Progenitor cell of endocrine pancreas (in vitro differentiated cells): Measurements from ENCODE around the gene ERN1. TPM values are rescaled to one million over a fixed set of nuclear protein-coding genes. Genes with fewer than 3 reads are reported as not detected.

Source experiments
- DNase-seq: peaks from one replicate; pipeline ENCODE4 v3.0.0; 2021; ENCODE audit warnings: low spot score; ENCODE audit not compliant: unreplicated experiment
- H3K27ac Mint-ChIP-seq: 2 replicates; pipeline ENCODE4 v1.8.0; 2021; ENCODE audit warnings: mild to moderate bottlenecking, moderate library complexity, mixed read lengths
- H3K27me3 Mint-ChIP-seq: 2 replicates; pipeline ENCODE4 v1.8.0; 2021; ENCODE audit warnings: mixed read lengths
- H3K36me3 Mint-ChIP-seq: 2 replicates; pipeline ENCODE4 v1.8.0; 2022; ENCODE audit warnings: mixed read lengths; ENCODE audit not compliant: insufficient read depth
- H3K4me1 Mint-ChIP-seq: 2 replicates; pipeline ENCODE4 v1.8.0; 2021; ENCODE audit warnings: low read depth, mixed read lengths
- H3K4me3 Mint-ChIP-seq: 2 replicates; pipeline ENCODE4 v1.8.0; 2021; ENCODE audit warnings: low read depth, mild to moderate bottlenecking, moderate library complexity, mixed read lengths
- H3K9me3 Mint-ChIP-seq: 2 replicates; pipeline ENCODE4 v1.8.0; 2021; ENCODE audit warnings: low read depth, mixed read lengths
- total RNA-seq: library from RNA; stranded (reverse); gene quantifications from 2 replicates; pipeline ENCODE4 v1.2.1, GENCODE V29; 2021
- TF ChIP-seq, protein P1 (sequence below): fragments of 200-600 bp; sonication (generic); IDR thresholded peaks from one replicate; pipeline ENCODE4 v1.5.0; 2021; ENCODE audit warnings: antibody characterized with exemption, mild to moderate bottlenecking; ENCODE audit not compliant: unreplicated experiment

The ERN1 gene
- total RNA-seq, 1 donor from 2014 or later, result 43.1 TPM

DNA sequence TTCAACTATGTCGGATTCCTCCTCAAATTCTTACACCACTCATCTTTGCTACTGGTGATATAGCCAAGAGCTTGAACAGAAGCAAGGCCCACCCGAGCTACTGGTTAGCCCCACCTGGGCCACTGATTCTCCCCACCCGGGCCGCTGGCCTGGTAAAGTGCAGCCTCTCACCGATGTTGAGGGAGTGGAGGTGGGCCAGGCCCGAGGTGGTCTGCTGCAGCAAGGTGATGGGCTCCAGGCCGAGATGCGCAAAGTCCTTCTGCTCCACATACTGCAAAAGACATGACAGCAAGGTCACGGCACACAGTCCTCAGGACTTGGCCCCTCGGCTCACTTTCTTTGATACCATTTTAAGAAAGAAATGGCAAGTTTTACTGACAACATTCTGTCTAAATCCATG lies 76.8 kb downstream of the ERN1 start:
- Mint-ChIP-seq H3K4me3 (no peak overlapping the region), H3K27ac (no peak overlapping the region), H3K36me3 (peaks cover 36% of the 10 kb centered on the region), H3K4me1 (peaks cover 8% of the 10 kb centered on the region), H3K9me3 (no peaks in the 10 kb centered on the region), H3K27me3 (no peaks in the 10 kb centered on the region)
- TF ChIP-seq, protein P1, sequence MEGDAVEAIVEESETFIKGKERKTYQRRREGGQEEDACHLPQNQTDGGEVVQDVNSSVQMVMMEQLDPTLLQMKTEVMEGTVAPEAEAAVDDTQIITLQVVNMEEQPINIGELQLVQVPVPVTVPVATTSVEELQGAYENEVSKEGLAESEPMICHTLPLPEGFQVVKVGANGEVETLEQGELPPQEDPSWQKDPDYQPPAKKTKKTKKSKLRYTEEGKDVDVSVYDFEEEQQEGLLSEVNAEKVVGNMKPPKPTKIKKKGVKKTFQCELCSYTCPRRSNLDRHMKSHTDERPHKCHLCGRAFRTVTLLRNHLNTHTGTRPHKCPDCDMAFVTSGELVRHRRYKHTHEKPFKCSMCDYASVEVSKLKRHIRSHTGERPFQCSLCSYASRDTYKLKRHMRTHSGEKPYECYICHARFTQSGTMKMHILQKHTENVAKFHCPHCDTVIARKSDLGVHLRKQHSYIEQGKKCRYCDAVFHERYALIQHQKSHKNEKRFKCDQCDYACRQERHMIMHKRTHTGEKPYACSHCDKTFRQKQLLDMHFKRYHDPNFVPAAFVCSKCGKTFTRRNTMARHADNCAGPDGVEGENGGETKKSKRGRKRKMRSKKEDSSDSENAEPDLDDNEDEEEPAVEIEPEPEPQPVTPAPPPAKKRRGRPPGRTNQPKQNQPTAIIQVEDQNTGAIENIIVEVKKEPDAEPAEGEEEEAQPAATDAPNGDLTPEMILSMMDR, result no peak
- DNase-seq, result no peak

DNA sequence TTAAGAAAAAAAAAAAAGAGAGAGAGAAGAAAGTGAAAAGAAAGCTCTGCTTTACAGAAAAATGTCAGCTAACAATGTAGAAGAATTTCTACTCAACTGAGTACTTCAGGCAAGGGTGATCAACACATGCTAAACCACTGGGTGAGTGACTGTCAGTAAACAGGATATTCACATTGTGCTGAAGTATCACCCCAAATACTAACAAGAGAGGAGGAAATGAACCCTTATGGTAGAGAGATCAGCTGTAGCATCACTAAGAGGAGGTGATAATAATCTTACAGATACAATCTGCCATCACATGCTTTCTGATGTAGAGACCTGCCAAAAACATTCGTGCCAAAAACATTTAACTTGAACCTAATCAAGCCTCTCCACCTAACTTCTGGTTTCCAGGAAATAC lies 78.8 kb downstream of the ERN1 start:
- Mint-ChIP-seq H3K4me1 (no peaks in the 10 kb centered on the region), H3K27ac (no peak overlapping the region), H3K4me3 (no peak overlapping the region), H3K9me3 (no peaks in the 10 kb centered on the region), H3K27me3 (no peaks in the 10 kb centered on the region), H3K36me3 (peaks cover 33% of the 10 kb centered on the region)
- TF ChIP-seq, protein P1, result no peak
- no peak for DNase-seq

DNA sequence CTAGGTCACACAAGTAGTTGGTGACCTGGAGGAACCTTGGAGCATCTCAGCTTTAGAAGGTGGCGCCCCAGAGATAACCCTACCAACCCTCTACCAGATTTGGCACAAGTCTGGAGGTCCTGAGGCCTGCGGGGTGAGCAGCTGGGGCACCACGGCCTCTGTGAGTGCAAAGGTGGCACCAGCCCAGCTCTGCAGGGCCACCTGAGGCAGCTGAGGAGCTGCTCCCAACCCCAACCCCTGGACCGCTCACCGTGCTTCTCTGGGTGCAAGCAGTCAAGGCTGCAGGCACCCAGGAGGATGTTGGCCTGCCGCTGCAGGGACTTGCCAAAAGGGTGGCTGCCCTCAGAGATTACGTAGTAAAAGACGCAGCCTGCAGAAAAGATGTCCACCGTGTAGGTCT lies 81.1 kb downstream of the ERN1 start:
- no peaks in the 10 kb centered on the region for H3K4me1 Mint-ChIP-seq
- no peak overlapping the region for H3K4me3 Mint-ChIP-seq
- H3K27me3 Mint-ChIP-seq, result no peaks in the 10 kb centered on the region
- H3K9me3 Mint-ChIP-seq, result no peaks in the 10 kb centered on the region
- no peak overlapping the region for H3K27ac Mint-ChIP-seq
- TF ChIP-seq, protein P1, result no peak
- DNase-seq, result no peak
- H3K36me3 Mint-ChIP-seq, result peaks cover 41% of the 10 kb centered on the region

DNA sequence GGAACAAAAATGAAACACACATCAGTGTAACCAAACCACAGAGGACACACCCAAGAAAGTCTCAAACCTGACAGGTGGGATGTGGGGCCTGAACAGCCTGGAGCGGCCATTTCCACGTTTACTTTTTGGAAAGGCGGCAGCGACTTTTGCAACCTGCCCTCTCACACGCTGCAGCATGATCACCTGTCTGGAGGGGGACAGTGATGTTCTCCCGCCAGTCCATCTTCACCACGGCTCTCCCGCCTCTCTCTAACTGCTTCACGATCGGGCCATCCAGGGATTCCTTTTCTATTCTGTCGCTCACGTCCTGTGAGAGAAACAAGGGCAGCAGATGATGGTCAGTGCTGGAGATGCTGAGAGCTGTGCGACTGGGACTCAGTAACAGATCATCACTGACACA lies 84.8 kb downstream of the ERN1 start:
- Mint-ChIP-seq H3K27me3 (no peaks in the 10 kb centered on the region), H3K4me1 (peaks cover 6% of the 10 kb centered on the region), H3K9me3 (no peaks in the 10 kb centered on the region), H3K4me3 (no peak overlapping the region), H3K36me3 (peaks cover 38% of the 10 kb centered on the region), H3K27ac (no peak overlapping the region)
- DNase-seq, result no peak
- TF ChIP-seq, protein P1, result no peak

DNA sequence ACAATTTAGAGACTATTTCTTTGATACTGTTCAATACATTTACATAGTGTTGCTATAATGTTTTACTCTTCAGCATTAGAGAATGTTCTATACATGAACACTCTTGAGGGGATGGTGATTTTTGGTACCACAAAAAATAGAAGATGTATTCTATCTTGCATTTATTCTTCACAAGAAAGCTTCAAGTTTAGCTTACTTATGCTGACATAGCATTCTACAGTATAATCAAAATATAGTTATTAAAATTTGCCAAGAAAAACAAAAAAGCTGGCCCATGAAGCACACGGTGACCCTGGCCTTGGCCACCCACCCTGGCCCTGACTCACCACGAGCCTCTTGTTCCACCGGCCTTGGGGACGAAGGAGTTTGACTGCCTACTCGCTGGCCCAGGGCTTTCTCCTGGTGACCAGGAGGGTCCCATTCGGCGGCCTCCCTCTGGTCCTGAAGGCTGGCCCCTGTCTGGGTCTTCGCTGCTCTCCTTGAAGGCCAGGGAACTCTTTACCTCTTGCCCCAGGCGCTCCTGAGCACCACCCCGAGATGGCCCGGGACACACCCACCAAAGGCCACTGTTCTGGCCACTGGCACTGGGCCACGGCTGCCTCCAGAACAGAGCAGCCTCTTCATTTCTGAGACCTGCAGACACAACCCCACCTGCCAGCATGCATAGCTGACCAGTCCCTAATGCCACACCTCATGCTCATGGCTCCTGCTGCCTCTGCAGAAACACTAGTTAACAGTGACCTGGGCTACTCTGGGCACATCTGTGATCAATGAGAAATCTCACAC lies 87.1 kb downstream of the ERN1 start:
- TF ChIP-seq, protein P1, result no peak
- Mint-ChIP-seq H3K36me3 (peaks cover 44% of the 10 kb centered on the region), H3K27ac (no peak overlapping the region), H3K4me1 (peaks cover 12% of the 10 kb centered on the region), H3K9me3 (no peaks in the 10 kb centered on the region), H3K4me3 (no peak overlapping the region), H3K27me3 (no peaks in the 10 kb centered on the region)
- DNase-seq, result no peak
